Activated naive CD8-positive, alpha-beta T cell treated with anti-CD3 and anti-CD28 coated beads, Interleukin-2, amount 10 ng/mL, durations not matched to agents 7 days and 5 days (primary cell): ENCODE results near the gene GPR65. TPM values are rescaled to one million over a fixed set of nuclear protein-coding genes. Genes with fewer than 3 reads are reported as not detected.
A peak's percentile ranks its signal among the peaks of the same experiment; 100 is the strongest.

Experiments used
- ATAC-seq: fragments of 150-1000 bp; cut with Tn5 transposase; one replicate; pipeline ENCODE4 v1.10.0; 2021; ENCODE audit warnings: low read depth, moderate library complexity
- POLR2A ChIA-PET: fragments of 350-600 bp; sonication (Branson Sonifier 250); formaldehyde crosslinking; loops from one replicate; lab custom pipeline; 2021; ENCODE audit warnings: antibody characterized with exemption; lab: Charles Lee
- DNase-seq: peaks from one replicate; pipeline ENCODE4 v3.0.0; 2021
- H3K27ac Mint-ChIP-seq: one replicate; pipeline ENCODE4 v1.8.0; 2022; ENCODE audit warnings: mild to moderate bottlenecking, mixed read lengths
- H3K27me3 Mint-ChIP-seq: one replicate; pipeline ENCODE4 v1.8.0; 2022; ENCODE audit warnings: mild to moderate bottlenecking, moderate library complexity, mixed read lengths
- H3K36me3 Mint-ChIP-seq: one replicate; pipeline ENCODE4 v1.8.0; 2021; ENCODE audit warnings: mild to moderate bottlenecking, mixed read lengths
- H3K4me1 Mint-ChIP-seq: one replicate; pipeline ENCODE4 v1.8.0; 2021; ENCODE audit warnings: mixed read lengths
- H3K4me3 Mint-ChIP-seq: one replicate; pipeline ENCODE4 v1.8.0; 2022; ENCODE audit warnings: mild to moderate bottlenecking, moderate library complexity, mixed read lengths
- H3K9me3 Mint-ChIP-seq: one replicate; pipeline ENCODE4 v1.8.0; 2021; ENCODE audit warnings: mixed read lengths
- total RNA-seq, 2 experiments: library from RNA; stranded (reverse); gene quantifications; one replicate each; pipeline ENCODE4 v1.2.3, GENCODE V29; 2021

Gene GPR65
- total RNA-seq: 10 to 100 TPM; 23.2 to 23.6 TPM

- no peaks in the 10 kb centered on the region for H3K9me3 Mint-ChIP-seq
- POLR2A ChIA-PET: interaction anchor here (1.4 to 8.5 kb wide), 6 partner anchors 12 to 53 kb away, joined by 3 to 169 read pairs (median 7); partner anchors contain the start of gene GALC
- peaks cover 37% of the 10 kb centered on the region for H3K36me3 Mint-ChIP-seq
- DNase-seq (no peak), ATAC-seq (peak; percentile 59)
- peaks cover 57% of the 10 kb centered on the region for H3K4me1 Mint-ChIP-seq
- H3K27ac Mint-ChIP-seq: peak within 1 kb of the TSS; percentile 95
- peak within 1 kb of the TSS; percentile 93 for H3K4me3 Mint-ChIP-seq
- H3K27me3 Mint-ChIP-seq: no peaks in the 10 kb centered on the region
These were observed at the start of gene GPR65 for GRCh38 chr14:88005050-88005481. Gene GPR65, plus strand, starts transcription at chr14:88005135. Its CDS starts 5,713 bp downstream, at chr14:88010848.

- POLR2A ChIA-PET: no interaction called here
- ATAC-seq: no peak
- Mint-ChIP-seq H3K27ac (peak overlapping the region; percentile 18), H3K36me3 (peaks cover 55% of the 10 kb centered on the region), H3K9me3 (peaks cover 8% of the 10 kb centered on the region), H3K4me1 (peaks cover 36% of the 10 kb centered on the region), H3K4me3 (no peak overlapping the region), H3K27me3 (no peaks in the 10 kb centered on the region)
- DNase-seq: no peak
These were observed 49.4 kb upstream of the GPR65 start for GRCh38 chr14:87955501-87955900.

- Mint-ChIP-seq H3K4me3 (no peak overlapping the region), H3K27me3 (no peaks in the 10 kb centered on the region), H3K9me3 (peaks cover 8% of the 10 kb centered on the region), H3K27ac (no peak overlapping the region), H3K4me1 (peaks cover 14% of the 10 kb centered on the region), H3K36me3 (peaks cover 64% of the 10 kb centered on the region)
- POLR2A ChIA-PET: no interaction called here
- no peak for DNase-seq
- ATAC-seq: no peak
These were observed 44.7 kb upstream of the GPR65 start for GRCh38 chr14:87960013-87960787.

GRCh38 chr14:87961246-87961645 is 43.7 kb upstream of the GPR65 start:
- H3K9me3 Mint-ChIP-seq: peaks cover 8% of the 10 kb centered on the region
- H3K27ac Mint-ChIP-seq: no peak overlapping the region
- POLR2A ChIA-PET: no interaction called here
- H3K4me1 Mint-ChIP-seq: peaks cover 9% of the 10 kb centered on the region
- H3K27me3 Mint-ChIP-seq: no peaks in the 10 kb centered on the region
- DNase-seq (no peak), ATAC-seq (no peak)
- peaks cover 67% of the 10 kb centered on the region for H3K36me3 Mint-ChIP-seq
- H3K4me3 Mint-ChIP-seq: no peak overlapping the region

GRCh38 chr14:87966816-87967215 is 38.1 kb upstream of the GPR65 start:
- no peak overlapping the region for H3K27ac Mint-ChIP-seq
- no peak for ATAC-seq
- H3K4me3 Mint-ChIP-seq: no peak overlapping the region
- H3K27me3 Mint-ChIP-seq: no peaks in the 10 kb centered on the region
- peaks cover 4% of the 10 kb centered on the region for H3K4me1 Mint-ChIP-seq
- H3K9me3 Mint-ChIP-seq: no peaks in the 10 kb centered on the region
- POLR2A ChIA-PET: no interaction called here
- no peak for DNase-seq
- H3K36me3 Mint-ChIP-seq: peaks cover 46% of the 10 kb centered on the region

GRCh38 chr14:87967496-87967895 is 37.4 kb upstream of the GPR65 start:
- Mint-ChIP-seq H3K27ac (no peak overlapping the region), H3K4me3 (no peak overlapping the region), H3K27me3 (no peaks in the 10 kb centered on the region), H3K4me1 (peaks cover 4% of the 10 kb centered on the region), H3K9me3 (no peaks in the 10 kb centered on the region), H3K36me3 (peaks cover 42% of the 10 kb centered on the region)
- no peak for DNase-seq
- POLR2A ChIA-PET: no interaction called here
- no peak for ATAC-seq

GRCh38 chr14:87971010-87971409 is 33.9 kb upstream of the GPR65 start:
- H3K36me3 Mint-ChIP-seq: peaks cover 36% of the 10 kb centered on the region
- peaks cover 3% of the 10 kb centered on the region for H3K4me1 Mint-ChIP-seq
- H3K9me3 Mint-ChIP-seq: no peaks in the 10 kb centered on the region
- ATAC-seq: no peak
- no peak overlapping the region for H3K27ac Mint-ChIP-seq
- no peaks in the 10 kb centered on the region for H3K27me3 Mint-ChIP-seq
- H3K4me3 Mint-ChIP-seq: no peak overlapping the region
- no peak for DNase-seq
- POLR2A ChIA-PET: no interaction called here

- H3K27me3 Mint-ChIP-seq: no peaks in the 10 kb centered on the region
- ATAC-seq: no peak
- H3K9me3 Mint-ChIP-seq: peaks cover 4% of the 10 kb centered on the region
- H3K4me1 Mint-ChIP-seq: peaks cover 9% of the 10 kb centered on the region
- H3K4me3 Mint-ChIP-seq: no peak overlapping the region
- POLR2A ChIA-PET: no interaction called here
- no peak for DNase-seq
- no peak overlapping the region for H3K27ac Mint-ChIP-seq
- peaks cover 54% of the 10 kb centered on the region for H3K36me3 Mint-ChIP-seq
These were observed 29.3 kb upstream of the GPR65 start for GRCh38 chr14:87975636-87976035.

GRCh38 chr14:87979689-87980088 is 25.2 kb upstream of the GPR65 start:
- Mint-ChIP-seq H3K27ac (no peak overlapping the region), H3K9me3 (peaks cover 4% of the 10 kb centered on the region), H3K4me1 (peaks cover 8% of the 10 kb centered on the region), H3K36me3 (peaks cover 54% of the 10 kb centered on the region), H3K27me3 (no peaks in the 10 kb centered on the region), H3K4me3 (no peak overlapping the region)
- DNase-seq (no peak), ATAC-seq (no peak)
- POLR2A ChIA-PET: no interaction called here

GRCh38 chr14:87989221-87989955 is 15.5 kb upstream of the GPR65 start:
- Mint-ChIP-seq H3K27me3 (no peaks in the 10 kb centered on the region), H3K36me3 (peaks cover 20% of the 10 kb centered on the region), H3K27ac (no peak overlapping the region), H3K4me1 (peaks cover 42% of the 10 kb centered on the region), H3K4me3 (no peak overlapping the region), H3K9me3 (no peaks in the 10 kb centered on the region)
- ATAC-seq (no peak), DNase-seq (no peak)
- POLR2A ChIA-PET: interaction anchor here (6.9 kb wide), 1 partner anchor 16 kb away, joined by 169 read pairs; the partner anchor contains the start of gene GPR65

- peaks cover 47% of the 10 kb centered on the region for H3K4me1 Mint-ChIP-seq
These were observed 15.0 kb upstream of the GPR65 start for GRCh38 chr14:87989956-87990299.

GRCh38 chr14:87990682-87991081 is 14.3 kb upstream of the GPR65 start:
- peaks cover 20% of the 10 kb centered on the region for H3K36me3 Mint-ChIP-seq
- H3K4me3 Mint-ChIP-seq: no peak overlapping the region
- DNase-seq (no peak), ATAC-seq (no peak)
- no peaks in the 10 kb centered on the region for H3K9me3 Mint-ChIP-seq
- H3K27ac Mint-ChIP-seq: no peak overlapping the region
- peaks cover 54% of the 10 kb centered on the region for H3K4me1 Mint-ChIP-seq
- POLR2A ChIA-PET: interaction anchor here (6.9 kb wide), 1 partner anchor 15 kb away, joined by 169 read pairs; the partner anchor contains the start of gene GPR65
- H3K27me3 Mint-ChIP-seq: no peaks in the 10 kb centered on the region

More at GRCh38 chr14:87989956-87990299, 15.0 kb upstream of the GPR65 start:
- DNase-seq (no peak), ATAC-seq (no peak)
- Mint-ChIP-seq H3K9me3 (no peaks in the 10 kb centered on the region), H3K4me3 (no peak overlapping the region), H3K27me3 (no peaks in the 10 kb centered on the region), H3K27ac (no peak overlapping the region), H3K36me3 (peaks cover 20% of the 10 kb centered on the region)
- POLR2A ChIA-PET: interaction anchor here (6.9 kb wide), 1 partner anchor 15 kb away, joined by 169 read pairs; the partner anchor contains the start of gene GPR65

GRCh38 chr14:87992346-87992717 is 12.6 kb upstream of the GPR65 start:
- POLR2A ChIA-PET: interaction anchor here (0.9 to 6.9 kb wide), 6 partner anchors 13 to 47 kb away, joined by 4 to 169 read pairs (median 8); partner anchors contain the start of gene GPR65
- H3K27me3 Mint-ChIP-seq: no peaks in the 10 kb centered on the region
- no peak for ATAC-seq
- DNase-seq: no peak
- H3K9me3 Mint-ChIP-seq: no peaks in the 10 kb centered on the region
- peaks cover 61% of the 10 kb centered on the region for H3K4me1 Mint-ChIP-seq
- peaks cover 12% of the 10 kb centered on the region for H3K36me3 Mint-ChIP-seq
- peak overlapping the region; percentile 99 for H3K4me3 Mint-ChIP-seq
- peak overlapping the region; percentile 94 for H3K27ac Mint-ChIP-seq
